Measurements from ENCODE around the gene LPIN1. TPM values are rescaled to one million over a fixed set of nuclear protein-coding genes. Genes with fewer than 3 reads are reported as not detected.

LPIN1 gene
- total and polyA plus RNA-seq, 4 donors: 10.1 to 27.4 (median 13.4) TPM

DNA sequence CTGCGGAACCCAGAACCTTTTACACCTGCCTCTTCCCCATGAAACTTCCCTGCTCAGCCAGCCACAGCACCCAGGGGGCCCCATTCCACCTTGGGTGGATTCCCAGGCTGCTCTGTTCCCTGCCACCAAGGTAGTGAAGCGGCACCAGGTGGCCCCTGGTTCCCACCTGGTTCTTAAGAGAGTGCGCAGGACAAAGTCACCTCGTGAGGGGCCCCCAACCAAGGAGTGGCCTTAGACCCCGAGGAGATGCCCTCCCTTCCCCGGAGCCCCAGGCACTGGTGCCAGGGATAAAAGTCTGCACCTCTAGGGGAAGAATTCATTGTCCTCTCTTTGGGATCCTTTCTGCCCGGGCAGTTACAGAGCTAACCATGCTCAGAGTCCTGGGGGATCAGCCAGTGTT is 3.1 kb upstream of the LPIN1 start:
- no peak for TF ChIP-seq TAF1 (conservative IDR thresholded peaks at IDR 0.05)
- TF ChIP-seq, protein P1, sequence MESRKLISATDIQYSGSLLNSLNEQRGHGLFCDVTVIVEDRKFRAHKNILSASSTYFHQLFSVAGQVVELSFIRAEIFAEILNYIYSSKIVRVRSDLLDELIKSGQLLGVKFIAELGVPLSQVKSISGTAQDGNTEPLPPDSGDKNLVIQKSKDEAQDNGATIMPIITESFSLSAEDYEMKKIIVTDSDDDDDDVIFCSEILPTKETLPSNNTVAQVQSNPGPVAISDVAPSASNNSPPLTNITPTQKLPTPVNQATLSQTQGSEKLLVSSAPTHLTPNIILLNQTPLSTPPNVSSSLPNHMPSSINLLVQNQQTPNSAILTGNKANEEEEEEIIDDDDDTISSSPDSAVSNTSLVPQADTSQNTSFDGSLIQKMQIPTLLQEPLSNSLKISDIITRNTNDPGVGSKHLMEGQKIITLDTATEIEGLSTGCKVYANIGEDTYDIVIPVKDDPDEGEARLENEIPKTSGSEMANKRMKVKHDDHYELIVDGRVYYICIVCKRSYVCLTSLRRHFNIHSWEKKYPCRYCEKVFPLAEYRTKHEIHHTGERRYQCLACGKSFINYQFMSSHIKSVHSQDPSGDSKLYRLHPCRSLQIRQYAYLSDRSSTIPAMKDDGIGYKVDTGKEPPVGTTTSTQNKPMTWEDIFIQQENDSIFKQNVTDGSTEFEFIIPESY (IDR thresholded peaks at IDR 0.05): no peak
- Histone ChIP-seq H3K4me3 (ENCODE audit: low read depth in 1 of 3, low read length in 3 of 3) (peak overlapping the region in 1 of 3 donors; percentile 18), H3K4me1 (ENCODE audit: control insufficient read depth in 4 of 4, insufficient read depth in 4 of 4, low read length in 3 of 4) (peaks cover 13 to 54% (median 32%) of the 10 kb centered on the region in 4 donors), H3K9me3 (ENCODE audit: control insufficient read depth in 4 of 4, low read length in 3 of 4) (no peaks in the 10 kb centered on the region), H3K27ac (ENCODE audit: low read depth in 1 of 2, low read length in 2 of 2) (peak overlapping the region; percentile 71 to 80), H3K36me3 (ENCODE audit: control insufficient read depth in 4 of 4, insufficient read depth in 3 of 4, low read depth in 1 of 4, low read length in 3 of 4) (no peaks in the 10 kb centered on the region), H3K27me3 (ENCODE audit: control insufficient read depth in 4 of 4, insufficient read depth in 4 of 4, low read length in 3 of 4) (no peaks in the 10 kb centered on the region), H3K9ac (ENCODE audit: low read depth in 1 of 2, low read length in 2 of 2) (peak overlapping the region in 1 of 2 donors; percentile 42)
- 81% methylated on average over 7 of the region's 7 CpGs for WGBS
- no peak for DNase-seq (ENCODE audit: low spot score)

DNA sequence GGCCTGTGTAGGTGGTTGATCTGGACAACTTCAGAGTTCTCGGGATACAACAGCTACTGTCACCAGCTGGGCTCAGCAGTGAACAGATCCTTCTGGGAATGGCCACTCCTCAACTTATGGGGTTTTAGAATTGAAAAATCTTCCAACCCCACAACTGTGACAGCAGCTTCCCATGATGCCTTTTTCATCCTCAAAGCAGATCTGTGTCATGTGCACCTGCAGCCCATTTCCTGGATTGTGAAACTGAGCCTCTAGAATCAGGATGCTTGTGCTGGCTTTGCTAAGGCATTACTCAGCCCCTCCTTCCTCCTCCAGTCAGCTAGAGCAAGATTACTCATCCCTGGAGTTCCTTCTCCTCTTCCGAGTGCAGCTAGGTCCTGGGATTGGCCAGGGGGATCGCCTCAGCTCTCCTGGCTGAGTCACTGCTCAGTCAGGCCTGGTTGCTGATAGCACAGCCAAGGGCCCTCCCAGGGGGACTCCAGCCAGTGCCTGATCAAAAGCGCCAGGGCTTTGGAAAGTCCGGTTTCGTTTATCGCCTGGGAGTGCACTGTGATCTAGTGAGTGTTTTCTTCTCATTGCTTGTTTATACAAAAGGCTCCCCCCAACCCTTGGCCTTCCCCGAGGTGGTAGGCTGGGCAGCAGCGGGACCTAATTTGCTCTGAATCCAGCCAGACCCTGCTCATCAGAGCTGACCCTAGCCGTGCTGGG is 2.4 kb upstream of the LPIN1 start:
- Histone ChIP-seq H3K9me3 (ENCODE audit: control insufficient read depth in 4 of 4, low read length in 3 of 4) (no peaks in the 10 kb centered on the region), H3K4me1 (ENCODE audit: control insufficient read depth in 4 of 4, insufficient read depth in 4 of 4, low read length in 3 of 4) (peaks cover 18 to 47% (median 33%) of the 10 kb centered on the region in 4 donors), H3K27ac (ENCODE audit: low read depth in 1 of 2, low read length in 2 of 2) (peak overlapping the region; percentile 71 to 80), H3K36me3 (ENCODE audit: control insufficient read depth in 4 of 4, insufficient read depth in 3 of 4, low read depth in 1 of 4, low read length in 3 of 4) (no peaks in the 10 kb centered on the region), H3K4me3 (ENCODE audit: low read depth in 1 of 3, low read length in 3 of 3) (peak overlapping the region in 2 of 3 donors; percentile 37 to 49), H3K9ac (ENCODE audit: low read depth in 1 of 2, low read length in 2 of 2) (peak overlapping the region in 1 of 2 donors; percentile 42), H3K27me3 (ENCODE audit: control insufficient read depth in 4 of 4, insufficient read depth in 4 of 4, low read length in 3 of 4) (no peaks in the 10 kb centered on the region)
- DNase-seq (ENCODE audit: low spot score): peak; percentile 75
- 18% methylated on average over 10 of the region's 10 CpGs for WGBS
- TF ChIP-seq YY1 (IDR thresholded peaks at IDR 0.05): peak; percentile 59
- no peak for TF ChIP-seq FOXA2 (IDR thresholded peaks at IDR 0.05)
- no peak for TF ChIP-seq HNF4G (IDR thresholded peaks at IDR 0.05)
- peak; percentile 35 to 61 for TF ChIP-seq RXRA (IDR thresholded peaks at IDR 0.05)
- TF ChIP-seq, protein P2, sequence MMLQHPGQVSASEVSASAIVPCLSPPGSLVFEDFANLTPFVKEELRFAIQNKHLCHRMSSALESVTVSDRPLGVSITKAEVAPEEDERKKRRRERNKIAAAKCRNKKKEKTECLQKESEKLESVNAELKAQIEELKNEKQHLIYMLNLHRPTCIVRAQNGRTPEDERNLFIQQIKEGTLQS (IDR thresholded peaks at IDR 0.05): peak; percentile 81
- no peak for TF ChIP-seq FOXA1 (IDR thresholded peaks at IDR 0.05)
- peak; percentile 58 to 59 for TF ChIP-seq RAD21 (IDR thresholded peaks at IDR 0.05)
- TF ChIP-seq, protein P3, sequence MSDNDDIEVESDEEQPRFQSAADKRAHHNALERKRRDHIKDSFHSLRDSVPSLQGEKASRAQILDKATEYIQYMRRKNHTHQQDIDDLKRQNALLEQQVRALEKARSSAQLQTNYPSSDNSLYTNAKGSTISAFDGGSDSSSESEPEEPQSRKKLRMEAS (IDR thresholded peaks at IDR 0.05): peak; percentile 81
- no peak for TF ChIP-seq EGR1 (IDR thresholded peaks at IDR 0.05; ENCODE audit: low read depth in 2 of 2)
- TF ChIP-seq HNF4A (conservative IDR thresholded peaks at IDR 0.05): peak; percentile 48 to 54
- no peak for TF ChIP-seq GABPA (IDR thresholded peaks at IDR 0.05 in 1 of 2, conservative IDR thresholded peaks at IDR 0.05 in 1 of 2)
- TF ChIP-seq, protein P4, sequence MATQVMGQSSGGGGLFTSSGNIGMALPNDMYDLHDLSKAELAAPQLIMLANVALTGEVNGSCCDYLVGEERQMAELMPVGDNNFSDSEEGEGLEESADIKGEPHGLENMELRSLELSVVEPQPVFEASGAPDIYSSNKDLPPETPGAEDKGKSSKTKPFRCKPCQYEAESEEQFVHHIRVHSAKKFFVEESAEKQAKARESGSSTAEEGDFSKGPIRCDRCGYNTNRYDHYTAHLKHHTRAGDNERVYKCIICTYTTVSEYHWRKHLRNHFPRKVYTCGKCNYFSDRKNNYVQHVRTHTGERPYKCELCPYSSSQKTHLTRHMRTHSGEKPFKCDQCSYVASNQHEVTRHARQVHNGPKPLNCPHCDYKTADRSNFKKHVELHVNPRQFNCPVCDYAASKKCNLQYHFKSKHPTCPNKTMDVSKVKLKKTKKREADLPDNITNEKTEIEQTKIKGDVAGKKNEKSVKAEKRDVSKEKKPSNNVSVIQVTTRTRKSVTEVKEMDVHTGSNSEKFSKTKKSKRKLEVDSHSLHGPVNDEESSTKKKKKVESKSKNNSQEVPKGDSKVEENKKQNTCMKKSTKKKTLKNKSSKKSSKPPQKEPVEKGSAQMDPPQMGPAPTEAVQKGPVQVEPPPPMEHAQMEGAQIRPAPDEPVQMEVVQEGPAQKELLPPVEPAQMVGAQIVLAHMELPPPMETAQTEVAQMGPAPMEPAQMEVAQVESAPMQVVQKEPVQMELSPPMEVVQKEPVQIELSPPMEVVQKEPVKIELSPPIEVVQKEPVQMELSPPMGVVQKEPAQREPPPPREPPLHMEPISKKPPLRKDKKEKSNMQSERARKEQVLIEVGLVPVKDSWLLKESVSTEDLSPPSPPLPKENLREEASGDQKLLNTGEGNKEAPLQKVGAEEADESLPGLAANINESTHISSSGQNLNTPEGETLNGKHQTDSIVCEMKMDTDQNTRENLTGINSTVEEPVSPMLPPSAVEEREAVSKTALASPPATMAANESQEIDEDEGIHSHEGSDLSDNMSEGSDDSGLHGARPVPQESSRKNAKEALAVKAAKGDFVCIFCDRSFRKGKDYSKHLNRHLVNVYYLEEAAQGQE (IDR thresholded peaks at IDR 0.05): peak; percentile 45
- peak; percentile 58 for TF ChIP-seq NR2F2 (IDR thresholded peaks at IDR 0.05)
- TF ChIP-seq, protein P1 (IDR thresholded peaks at IDR 0.05): no peak
- TF ChIP-seq TAF1 (conservative IDR thresholded peaks at IDR 0.05): no peak
- peak; percentile 96 to 97 for TF ChIP-seq JUND (IDR thresholded peaks at IDR 0.05)
- TF ChIP-seq SP1 (IDR thresholded peaks at IDR 0.05): peak; percentile 71
- TF ChIP-seq, protein P5, sequence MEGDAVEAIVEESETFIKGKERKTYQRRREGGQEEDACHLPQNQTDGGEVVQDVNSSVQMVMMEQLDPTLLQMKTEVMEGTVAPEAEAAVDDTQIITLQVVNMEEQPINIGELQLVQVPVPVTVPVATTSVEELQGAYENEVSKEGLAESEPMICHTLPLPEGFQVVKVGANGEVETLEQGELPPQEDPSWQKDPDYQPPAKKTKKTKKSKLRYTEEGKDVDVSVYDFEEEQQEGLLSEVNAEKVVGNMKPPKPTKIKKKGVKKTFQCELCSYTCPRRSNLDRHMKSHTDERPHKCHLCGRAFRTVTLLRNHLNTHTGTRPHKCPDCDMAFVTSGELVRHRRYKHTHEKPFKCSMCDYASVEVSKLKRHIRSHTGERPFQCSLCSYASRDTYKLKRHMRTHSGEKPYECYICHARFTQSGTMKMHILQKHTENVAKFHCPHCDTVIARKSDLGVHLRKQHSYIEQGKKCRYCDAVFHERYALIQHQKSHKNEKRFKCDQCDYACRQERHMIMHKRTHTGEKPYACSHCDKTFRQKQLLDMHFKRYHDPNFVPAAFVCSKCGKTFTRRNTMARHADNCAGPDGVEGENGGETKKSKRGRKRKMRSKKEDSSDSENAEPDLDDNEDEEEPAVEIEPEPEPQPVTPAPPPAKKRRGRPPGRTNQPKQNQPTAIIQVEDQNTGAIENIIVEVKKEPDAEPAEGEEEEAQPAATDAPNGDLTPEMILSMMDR (IDR thresholded peaks at IDR 0.05; ENCODE audit: low read depth, low read length, missing input control): no peak

All from liver (tissue), 9 donors.